ENCODE data around the gene TMPRSS11F.

GRCh38 chr4:68082758-68083157 lies 46.9 kb downstream of the TMPRSS11F start:
- TF ChIP-seq, protein P1, sequence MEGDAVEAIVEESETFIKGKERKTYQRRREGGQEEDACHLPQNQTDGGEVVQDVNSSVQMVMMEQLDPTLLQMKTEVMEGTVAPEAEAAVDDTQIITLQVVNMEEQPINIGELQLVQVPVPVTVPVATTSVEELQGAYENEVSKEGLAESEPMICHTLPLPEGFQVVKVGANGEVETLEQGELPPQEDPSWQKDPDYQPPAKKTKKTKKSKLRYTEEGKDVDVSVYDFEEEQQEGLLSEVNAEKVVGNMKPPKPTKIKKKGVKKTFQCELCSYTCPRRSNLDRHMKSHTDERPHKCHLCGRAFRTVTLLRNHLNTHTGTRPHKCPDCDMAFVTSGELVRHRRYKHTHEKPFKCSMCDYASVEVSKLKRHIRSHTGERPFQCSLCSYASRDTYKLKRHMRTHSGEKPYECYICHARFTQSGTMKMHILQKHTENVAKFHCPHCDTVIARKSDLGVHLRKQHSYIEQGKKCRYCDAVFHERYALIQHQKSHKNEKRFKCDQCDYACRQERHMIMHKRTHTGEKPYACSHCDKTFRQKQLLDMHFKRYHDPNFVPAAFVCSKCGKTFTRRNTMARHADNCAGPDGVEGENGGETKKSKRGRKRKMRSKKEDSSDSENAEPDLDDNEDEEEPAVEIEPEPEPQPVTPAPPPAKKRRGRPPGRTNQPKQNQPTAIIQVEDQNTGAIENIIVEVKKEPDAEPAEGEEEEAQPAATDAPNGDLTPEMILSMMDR (IDR thresholded peaks at IDR 0.05) = no peak
- TF ChIP-seq EP300 (IDR thresholded peaks at IDR 0.05) = no peak
- no peak for TF ChIP-seq POLR2A (IDR thresholded peaks at IDR 0.05)

All from gastroesophageal sphincter (tissue), 3 donors.